Panc1 (cell line): Measurements from ENCODE around the gene CSTB.

Experiments used
- CTCF ChIP-seq: fragments of 450-650 bp; IDR thresholded peaks from 2 replicates; pipeline ENCODE4 v1.5.1; 2017; ENCODE audit warnings: mild to moderate bottlenecking
- POLR2AphosphoS5 ChIP-seq: IDR thresholded peaks from 2 replicates; pipeline ENCODE4 v1.6.1; 2012; ENCODE audit warnings: mild to moderate bottlenecking, low read depth, low read length, moderate library complexity
- REST ChIP-seq, 2 experiments: IDR thresholded peaks; 2 replicates each; pipeline ENCODE4 v1.6.1; 2011 to 2012; ENCODE audit warnings: low read depth in 2 of 2, control low read depth in 1 of 2, low read length in 1 of 2, mild to moderate bottlenecking in 1 of 2, moderate library complexity in 1 of 2; ENCODE audit not compliant: insufficient read depth in 1 of 2
- SIN3A ChIP-seq: IDR thresholded peaks from 2 replicates; pipeline ENCODE4 v1.6.1; 2012; ENCODE audit warnings: low read depth, mild to moderate bottlenecking, low read length, moderate library complexity, borderline replicate concordance; ENCODE audit not compliant: insufficient read depth
- TCF7L2 ChIP-seq: IDR thresholded peaks from 2 replicates; pipeline ENCODE4 v1.6.1; 2011; ENCODE audit warnings: mild to moderate bottlenecking, low read depth, low read length, inconsistent platforms

GRCh38 chr21:43792406-43792805 lies 16.3 kb upstream of the CSTB start:
- no peak for TF ChIP-seq CTCF
- no peak for TF ChIP-seq POLR2AphosphoS5
- TF ChIP-seq REST (IDR thresholded peaks at IDR 0.05; ENCODE audit: insufficient read depth in 1 of 2, low read depth in 2 of 2, low read length in 1 of 2): no peak
- no peak for TF ChIP-seq TCF7L2
- TF ChIP-seq SIN3A: no peak
